Kidney (tissue), 14 donors: ENCODE data around the gene PALM3. TPM values are rescaled to one million over a fixed set of nuclear protein-coding genes. Genes with fewer than 3 reads are reported as not detected.
A peak's percentile ranks its signal among the peaks of the same experiment; 100 is the strongest.

ENCODE experiments used
- DNase-seq, 5 donors: peaks; one replicate each; pipeline ENCODE4 v3.0.0-alpha.2; 2013 to 2020
- FAIRE-seq: peaks from 2 replicates; lab custom pipeline; 2012; peaks lifted over from hg19 to GRCh38; lab: Jason Lieb, UNC
- H3K27ac ChIP-seq, 2 donors: one replicate each; pipeline ENCODE4 v1.7.0; 2013; ENCODE audit warnings: low read depth in 2 of 2, low read length in 2 of 2, inconsistent platforms in 1 of 2
- H3K27me3 ChIP-seq: one replicate; pipeline ENCODE4 v1.7.1; 2013; ENCODE audit warnings: low read length, inconsistent platforms; ENCODE audit not compliant: control insufficient read depth, insufficient read depth
- H3K36me3 ChIP-seq, 3 donors: one replicate each; pipeline versions ENCODE4 v1.7.0 to v1.7.1; 2013; ENCODE audit warnings: low read length in 3 of 3, control low read depth in 1 of 3, inconsistent platforms in 1 of 3; ENCODE audit not compliant: insufficient read depth in 3 of 3, control insufficient read depth in 2 of 3
- H3K4me1 ChIP-seq, 3 donors: one replicate each; pipeline versions ENCODE4 v1.7.0 to v1.7.1; 2013; ENCODE audit warnings: low read length in 3 of 3, inconsistent platforms in 1 of 3, low read depth in 1 of 3; ENCODE audit not compliant: control insufficient read depth in 2 of 3, insufficient read depth in 2 of 3
- H3K4me3 ChIP-seq, 3 donors: one replicate each; pipeline versions ENCODE4 v1.7.0 to v1.8.1; 2013; ENCODE audit warnings: low read length in 3 of 3, control low read depth in 1 of 3, inconsistent platforms in 1 of 3
- H3K9ac ChIP-seq, 3 donors: one replicate each; pipeline versions ENCODE4 v1.7.0 to v1.7.1; 2013; ENCODE audit warnings: low read length in 3 of 3, control low read depth in 1 of 3, inconsistent platforms in 1 of 3
- H3K9me3 ChIP-seq, 3 donors: one replicate each; pipeline versions ENCODE4 v1.7.0 to v1.7.1; 2013; ENCODE audit warnings: low read length in 3 of 3, control low read depth in 1 of 3, inconsistent platforms in 1 of 3; ENCODE audit not compliant: control insufficient read depth in 2 of 3, insufficient read depth in 1 of 3
- intact Hi-C: fragments of 100-400 bp; cut with DNase I; formaldehyde crosslinking; loops from one replicate; pipeline ENCODE4 v1.11.1; 2022
- polyA plus RNA-seq: library from polyadenylated mRNA; stranded (reverse); fragments of 350-450 nt; fragmentation: Illumina TruSeq; extraction: RNeasy Lipid Tissue Mini Kit (QIAGEN cat#74804); gene quantifications from one replicate; pipeline ENCODE4 v1.2.3, GENCODE V29; 2014; ENCODE audit warnings: low read depth, low replicate concordance; ENCODE audit not compliant: insufficient read depth
- total RNA-seq: library from RNA; stranded (reverse); fragmentation: NEBNext Ultra II Directional; extraction: Animal tissue kit (Norgen Biotek cat#: 25700); gene quantifications from one replicate; pipeline ENCODE4 v1.2.1, GENCODE V29; 2021
- TF ChIP-seq, protein P1 (sequence below): IDR thresholded peaks from 3 replicates; pipeline ENCODE4 v1.5.1; 2012; ENCODE audit warnings: mild to moderate bottlenecking, moderate library complexity, borderline replicate concordance; ENCODE audit not compliant: insufficient read depth; ENCODE audit errors: extremely low read depth
- donor health status: control.
- donor health status: control.
- donor health status: control.
- donor health status: control.
- donor health status: control.
- donor health status: DM: yes; HTN: yes; CAD: no.
- donor health status: Normal renal cell carcinoma (clear cell type).

The PALM3 gene
- total and polyA plus RNA-seq, 2 donors from 2014 or later: 19.4 to 45.8 TPM

DNA sequence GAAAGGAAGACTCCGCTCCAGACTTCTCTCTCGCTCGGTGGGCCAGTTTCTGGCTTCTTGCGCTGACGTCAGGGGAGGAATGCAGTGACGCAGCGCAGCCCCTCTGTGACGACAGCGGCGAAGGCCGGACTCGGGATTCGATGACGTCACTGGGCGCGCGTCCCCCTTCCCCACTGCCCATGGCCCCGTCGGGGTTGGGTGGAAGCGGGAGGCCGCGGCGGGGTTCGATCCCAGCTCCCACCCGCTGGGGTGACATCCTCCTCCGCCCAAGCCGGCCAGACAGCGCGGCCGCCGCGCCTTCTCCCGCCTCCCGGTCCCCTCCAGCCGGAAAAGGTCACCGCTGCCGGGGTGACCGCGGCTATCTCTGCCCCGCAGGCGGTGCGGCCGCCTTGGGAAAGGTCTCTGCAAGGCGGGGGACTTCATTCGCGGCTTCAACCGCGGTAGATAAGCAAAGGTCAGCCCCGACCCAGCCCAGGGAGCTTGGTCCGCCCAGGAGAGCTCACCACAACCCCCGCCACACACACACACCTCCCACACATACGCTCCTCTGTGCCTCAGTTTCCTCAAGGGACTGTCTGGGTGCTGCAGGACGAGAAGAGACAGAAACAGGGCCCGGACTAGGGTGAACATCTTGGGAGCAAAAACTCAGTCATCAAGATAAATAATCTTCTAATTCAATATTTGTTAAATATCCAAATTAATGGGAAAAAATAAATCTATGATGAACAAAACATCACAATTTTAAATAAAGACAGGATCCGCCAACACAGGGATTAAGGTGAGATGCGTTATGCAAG is 54.9 kb downstream of the PALM3 start:
- DNase-seq (peak in 1 of 5 donors; percentile 96), FAIRE-seq (no peak)
- H3K27ac ChIP-seq: peak overlapping the region; percentile 97 to 100
- peak overlapping the region; percentile 66 to 97 (median 92) for H3K4me3 ChIP-seq
- TF ChIP-seq, protein P1, sequence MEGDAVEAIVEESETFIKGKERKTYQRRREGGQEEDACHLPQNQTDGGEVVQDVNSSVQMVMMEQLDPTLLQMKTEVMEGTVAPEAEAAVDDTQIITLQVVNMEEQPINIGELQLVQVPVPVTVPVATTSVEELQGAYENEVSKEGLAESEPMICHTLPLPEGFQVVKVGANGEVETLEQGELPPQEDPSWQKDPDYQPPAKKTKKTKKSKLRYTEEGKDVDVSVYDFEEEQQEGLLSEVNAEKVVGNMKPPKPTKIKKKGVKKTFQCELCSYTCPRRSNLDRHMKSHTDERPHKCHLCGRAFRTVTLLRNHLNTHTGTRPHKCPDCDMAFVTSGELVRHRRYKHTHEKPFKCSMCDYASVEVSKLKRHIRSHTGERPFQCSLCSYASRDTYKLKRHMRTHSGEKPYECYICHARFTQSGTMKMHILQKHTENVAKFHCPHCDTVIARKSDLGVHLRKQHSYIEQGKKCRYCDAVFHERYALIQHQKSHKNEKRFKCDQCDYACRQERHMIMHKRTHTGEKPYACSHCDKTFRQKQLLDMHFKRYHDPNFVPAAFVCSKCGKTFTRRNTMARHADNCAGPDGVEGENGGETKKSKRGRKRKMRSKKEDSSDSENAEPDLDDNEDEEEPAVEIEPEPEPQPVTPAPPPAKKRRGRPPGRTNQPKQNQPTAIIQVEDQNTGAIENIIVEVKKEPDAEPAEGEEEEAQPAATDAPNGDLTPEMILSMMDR: no peak
- peak overlapping the region; percentile 61 to 98 (median 92) for H3K9ac ChIP-seq
- H3K27me3 ChIP-seq: no peaks in the 10 kb centered on the region
- no peaks in the 10 kb centered on the region for H3K36me3 ChIP-seq
- H3K4me1 ChIP-seq: peaks cover 0 to 23% (median 21%) of the 10 kb centered on the region in 3 donors
- intact Hi-C loops: no loop called here
- no peaks in the 10 kb centered on the region for H3K9me3 ChIP-seq

- Histone ChIP-seq H3K9ac (peak within 1 kb of the TSS; percentile 61 to 98 (median 92)), H3K9me3 (no peaks in the 10 kb centered on the region), H3K4me1 (peaks cover 0 to 23% (median 21%) of the 10 kb centered on the region in 3 donors), H3K4me3 (peak within 1 kb of the TSS; percentile 66 to 97 (median 92)), H3K27ac (peak within 1 kb of the TSS; percentile 97 to 100), H3K36me3 (no peaks in the 10 kb centered on the region), H3K27me3 (no peaks in the 10 kb centered on the region)
- DNase-seq (peak; percentile 100), FAIRE-seq (peak; percentile 98)
- TF ChIP-seq, protein P1: no peak
- intact Hi-C loops: no loop called here
Observed at GRCh38 chr19:14006085-14006765, 55.7 kb downstream of the PALM3 start, which contains the start of gene RFX1. TSS of gene RFX1 (minus strand) at chr19:14006320. CDS start at chr19:13993843, 12,477 bp downstream.

DNA sequence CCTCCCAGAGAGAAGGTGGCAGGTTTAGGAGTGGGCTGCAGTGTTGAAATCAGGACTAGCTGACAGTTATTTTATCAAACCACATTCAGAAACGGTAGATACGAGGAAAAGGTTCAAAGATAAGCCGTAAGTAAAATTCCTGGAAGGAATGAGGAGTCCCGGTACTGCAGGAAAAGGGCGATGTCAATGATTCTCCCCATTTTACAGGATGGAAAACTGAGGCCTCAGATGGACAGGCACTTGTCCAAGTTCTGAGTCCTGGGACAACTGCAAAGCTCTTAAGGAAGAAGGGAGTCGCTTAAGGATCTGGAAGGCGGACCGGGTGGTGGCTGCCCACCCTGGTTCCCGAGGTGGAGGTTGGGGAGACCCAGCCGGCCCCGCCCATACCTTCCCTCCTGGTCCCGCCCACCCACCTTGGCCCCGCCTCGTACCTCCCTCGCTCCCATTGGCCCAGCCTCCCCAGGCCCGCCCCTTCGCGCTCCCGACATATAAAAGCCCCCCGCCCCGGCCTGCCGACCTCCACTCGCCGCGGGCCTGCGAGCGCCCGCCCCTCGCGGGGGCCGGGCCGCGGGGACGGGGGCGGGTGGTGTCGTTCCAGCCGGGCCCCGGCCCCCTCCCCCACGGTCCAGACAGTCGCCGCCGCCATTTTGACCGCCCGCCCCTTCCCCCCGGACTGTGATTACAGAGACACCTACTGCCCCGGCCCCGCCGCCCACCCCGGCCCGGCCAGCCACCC is 56.4 kb downstream of the PALM3 start:
- Histone ChIP-seq H3K9me3 (no peaks in the 10 kb centered on the region), H3K27ac (peak overlapping the region; percentile 97 to 99), H3K27me3 (no peaks in the 10 kb centered on the region), H3K4me3 (peak overlapping the region; percentile 42 to 65 (median 56)), H3K36me3 (no peaks in the 10 kb centered on the region), H3K4me1 (peaks cover 0 to 23% (median 21%) of the 10 kb centered on the region in 3 donors), H3K9ac (peak overlapping the region in 1 of 3 donors; percentile 51)
- DNase-seq: peak; percentile 94 to 98 (median 96)
- intact Hi-C loops: no loop called here
- FAIRE-seq: no peak
- TF ChIP-seq, protein P1: no peak
